GM12872 (cell line): Measurements from ENCODE around the gene NPAS3.

Experiments
- CTCF ChIP-seq: IDR thresholded peaks from 3 replicates; pipeline ENCODE4 v1.5.1; 2011; ENCODE audit warnings: low read depth, mild to moderate bottlenecking, low read length, moderate library complexity; ENCODE audit not compliant: insufficient read depth

The NPAS3 gene

GRCh38 chr14:32933629-32934072 is 5.0 kb upstream of the NPAS3 start:
- TF ChIP-seq CTCF: no peak

GRCh38 chr14:32934073-32934880 is 4.4 kb upstream of the NPAS3 start:
- no peak for TF ChIP-seq CTCF

GRCh38 chr14:32934881-32935633 is 3.6 kb upstream of the NPAS3 start:
- no peak for TF ChIP-seq CTCF

GRCh38 chr14:32939254-32940065 is 781 bp downstream of the NPAS3 start:
- no peak for TF ChIP-seq CTCF

- TF ChIP-seq CTCF: no peak
These were observed 1.5 kb downstream of the NPAS3 start for GRCh38 chr14:32940066-32940651.

GRCh38 chr14:32940711-32941667 is 2.3 kb downstream of the NPAS3 start:
- TF ChIP-seq CTCF: no peak
